Osteocyte (in vitro differentiated cells): ENCODE results near the gene PTPRN2. TPM values are rescaled to one million over a fixed set of nuclear protein-coding genes. Genes with fewer than 3 reads are reported as not detected.

Source experiments
- DNase-seq: peaks from one replicate; pipeline ENCODE4 v3.0.0; 2021; ENCODE audit warnings: mixed read lengths; ENCODE audit not compliant: unreplicated experiment; ENCODE audit errors: extremely low spot score
- H3K27ac Mint-ChIP-seq: one replicate; pipeline ENCODE4 v1.8.0; 2021; ENCODE audit warnings: mild to moderate bottlenecking, mixed read lengths; ENCODE audit not compliant: unreplicated experiment
- H3K27me3 Mint-ChIP-seq: one replicate; pipeline ENCODE4 v1.8.0; 2021; ENCODE audit warnings: mixed read lengths; ENCODE audit not compliant: unreplicated experiment
- H3K36me3 Mint-ChIP-seq: one replicate; pipeline ENCODE4 v1.8.0; 2021; ENCODE audit warnings: mixed read lengths; ENCODE audit not compliant: unreplicated experiment
- H3K4me1 Mint-ChIP-seq: one replicate; pipeline ENCODE4 v1.8.0; 2021; ENCODE audit warnings: mixed read lengths; ENCODE audit not compliant: unreplicated experiment
- H3K4me3 Mint-ChIP-seq: one replicate; pipeline ENCODE4 v1.8.0; 2021; ENCODE audit warnings: mild to moderate bottlenecking, moderate library complexity, mixed read lengths; ENCODE audit not compliant: unreplicated experiment
- H3K9me3 Mint-ChIP-seq: one replicate; pipeline ENCODE4 v1.8.0; 2021; ENCODE audit warnings: mixed read lengths; ENCODE audit not compliant: unreplicated experiment
- CTCF ChIP-seq: fragments of 200-600 bp; sonication (generic); IDR thresholded peaks from 2 replicates; pipeline ENCODE4 v1.5.0; 2021; ENCODE audit warnings: antibody characterized with exemption, mild to moderate bottlenecking, moderate library complexity
- total RNA-seq: library from RNA; stranded (reverse); gene quantifications from 2 replicates; pipeline ENCODE4 v1.2.1, GENCODE V29; 2021

PTPRN2 gene
- total RNA-seq, 1 donor from 2014 or later = 0.59 TPM

GRCh38 chr7:157718303-157719007 lies 869.2 kb downstream of the PTPRN2 start:
- Mint-ChIP-seq H3K27me3 (no peaks in the 10 kb centered on the region), H3K27ac (no peak overlapping the region), H3K4me3 (no peak overlapping the region), H3K4me1 (no peaks in the 10 kb centered on the region), H3K36me3 (no peaks in the 10 kb centered on the region), H3K9me3 (peaks cover 3% of the 10 kb centered on the region)
- TF ChIP-seq CTCF = no peak
- DNase-seq = no peak

- no peaks in the 10 kb centered on the region for H3K36me3 Mint-ChIP-seq
- H3K27me3 Mint-ChIP-seq = no peaks in the 10 kb centered on the region
- TF ChIP-seq CTCF = no peak
- H3K4me1 Mint-ChIP-seq = no peaks in the 10 kb centered on the region
- H3K4me3 Mint-ChIP-seq = no peak overlapping the region
- no peak overlapping the region for H3K27ac Mint-ChIP-seq
- peaks cover 8% of the 10 kb centered on the region for H3K9me3 Mint-ChIP-seq
- no peak for DNase-seq
These were observed 870.1 kb downstream of the PTPRN2 start for GRCh38 chr7:157717211-157718174.

GRCh38 chr7:157715938-157716280 lies 871.7 kb downstream of the PTPRN2 start:
- Mint-ChIP-seq H3K4me3 (no peak overlapping the region), H3K36me3 (no peaks in the 10 kb centered on the region), H3K27ac (no peak overlapping the region), H3K9me3 (peaks cover 8% of the 10 kb centered on the region), H3K27me3 (no peaks in the 10 kb centered on the region), H3K4me1 (no peaks in the 10 kb centered on the region)
- no peak for TF ChIP-seq CTCF
- DNase-seq = no peak

- TF ChIP-seq CTCF = no peak
- Mint-ChIP-seq H3K27ac (no peak overlapping the region), H3K4me3 (no peak overlapping the region), H3K4me1 (no peaks in the 10 kb centered on the region), H3K36me3 (no peaks in the 10 kb centered on the region), H3K27me3 (no peaks in the 10 kb centered on the region), H3K9me3 (peaks cover 8% of the 10 kb centered on the region)
- no peak for DNase-seq
These were observed 872.3 kb downstream of the PTPRN2 start for GRCh38 chr7:157715071-157715937.
